Choroid plexus epithelial cell (primary cell): ENCODE results near the gene CCNDBP1.
A peak's percentile ranks its signal among the peaks of the same experiment; 100 is the strongest.

Experiments used
- DNase-seq: peaks from one replicate; pipeline ENCODE4 v3.0.0-alpha.2; 2010; ENCODE audit warnings: low read depth
- H3K4me3 ChIP-seq: 2 replicates; pipeline ENCODE4 v1.5.1; 2011; ENCODE audit warnings: low read depth, mild to moderate bottlenecking, control low read depth, low read length, moderate library complexity
- CTCF ChIP-seq: conservative IDR thresholded peaks from 2 replicates; pipeline ENCODE4 v1.5.1; 2011; ENCODE audit warnings: low read depth, mild to moderate bottlenecking, control low read depth, inconsistent platforms, low read length, moderate library complexity

The CCNDBP1 gene

DNA sequence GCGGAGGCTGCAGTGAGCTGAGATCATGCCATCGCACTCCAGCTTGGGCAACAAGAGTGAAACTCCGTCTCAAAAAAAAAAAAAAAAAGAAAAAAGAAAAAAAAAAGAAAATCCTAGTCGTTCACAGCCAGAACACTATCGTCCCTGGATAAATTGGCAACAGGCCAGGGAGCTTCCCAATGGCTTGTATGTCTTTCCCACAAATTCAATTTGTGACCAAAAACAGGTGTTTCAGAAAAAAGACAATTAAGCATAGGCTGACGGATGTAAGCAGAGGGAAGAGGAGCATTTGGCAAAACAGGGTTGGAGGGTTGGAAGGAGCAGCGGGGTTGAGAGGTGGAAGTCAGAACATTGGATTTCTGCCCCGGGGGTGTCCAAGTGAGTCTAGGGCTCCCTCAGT lies 27.1 kb downstream of the CCNDBP1 start:
- no peak for TF ChIP-seq CTCF
- no peak overlapping the region for H3K4me3 ChIP-seq
- DNase-seq, result no peak

GRCh38 chr15:43212951-43213350 lies 27.7 kb downstream of the CCNDBP1 start:
- H3K4me3 ChIP-seq, result no peak overlapping the region
- no peak for DNase-seq
- TF ChIP-seq CTCF, result no peak

DNA sequence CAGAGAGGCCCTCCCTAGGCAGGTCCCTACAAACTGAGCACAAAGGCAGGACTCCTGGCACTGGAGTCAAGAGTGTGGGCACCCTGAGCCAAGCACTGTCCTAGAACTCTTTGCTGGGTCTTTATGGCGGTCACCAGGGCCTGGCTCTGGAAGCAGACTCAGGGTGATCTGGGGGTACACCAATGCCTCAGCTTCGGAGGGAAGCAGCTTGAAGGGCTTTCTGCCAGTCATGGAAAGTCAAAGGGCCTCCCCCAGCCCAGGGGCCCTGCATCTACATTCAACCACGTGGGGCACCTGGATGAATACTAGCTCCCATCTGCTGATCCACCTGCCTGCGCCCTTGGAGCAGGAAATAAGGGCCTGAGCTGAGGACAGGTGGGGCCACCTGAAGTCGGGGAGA lies 28.3 kb downstream of the CCNDBP1 start:
- no peak for DNase-seq
- TF ChIP-seq CTCF, result no peak

GRCh38 chr15:43214169-43214568 lies 29.0 kb downstream of the CCNDBP1 start:
- TF ChIP-seq CTCF, result no peak
- no peak for DNase-seq
- no peak overlapping the region for H3K4me3 ChIP-seq

More for the DNA sequence above, 28.3 kb downstream of the CCNDBP1 start:
- H3K4me3 ChIP-seq, result no peak overlapping the region

DNA sequence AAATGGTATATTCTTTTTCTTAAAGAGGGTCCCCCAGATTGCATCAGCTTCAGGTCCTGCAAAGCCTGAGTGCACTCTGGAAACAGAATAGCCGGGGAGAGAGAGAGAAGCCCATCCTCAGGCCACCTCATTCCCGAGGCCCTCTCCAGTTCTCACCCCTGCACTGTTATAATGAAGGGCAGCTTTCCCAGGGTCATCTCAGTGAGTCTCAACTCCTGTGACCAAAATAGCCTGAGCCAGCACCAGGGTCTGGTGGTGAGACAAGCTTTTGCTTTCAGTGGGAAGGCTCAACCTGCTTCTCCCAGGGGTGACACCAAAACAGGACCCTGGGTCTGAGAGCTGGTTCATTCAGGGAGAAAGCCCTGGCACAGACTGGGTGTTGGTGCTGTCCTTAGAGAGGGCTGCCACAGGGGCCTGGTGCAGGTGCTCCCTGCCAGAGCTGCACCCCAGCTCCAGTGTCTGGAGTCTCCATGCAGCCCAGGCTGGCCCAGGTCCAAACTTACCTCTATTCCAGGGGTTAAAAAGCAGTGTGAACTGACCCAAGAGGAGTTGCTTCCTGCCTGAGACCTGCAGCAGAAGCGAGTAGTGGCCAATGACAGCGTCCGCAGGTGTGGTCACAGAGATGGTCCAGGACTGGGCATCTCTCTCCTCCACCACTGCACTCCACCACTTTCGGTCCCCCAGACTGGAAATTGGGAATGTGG lies 29.5 kb downstream of the CCNDBP1 start:
- no peak overlapping the region for H3K4me3 ChIP-seq
- TF ChIP-seq CTCF, result no peak
- DNase-seq, result no peak

DNA sequence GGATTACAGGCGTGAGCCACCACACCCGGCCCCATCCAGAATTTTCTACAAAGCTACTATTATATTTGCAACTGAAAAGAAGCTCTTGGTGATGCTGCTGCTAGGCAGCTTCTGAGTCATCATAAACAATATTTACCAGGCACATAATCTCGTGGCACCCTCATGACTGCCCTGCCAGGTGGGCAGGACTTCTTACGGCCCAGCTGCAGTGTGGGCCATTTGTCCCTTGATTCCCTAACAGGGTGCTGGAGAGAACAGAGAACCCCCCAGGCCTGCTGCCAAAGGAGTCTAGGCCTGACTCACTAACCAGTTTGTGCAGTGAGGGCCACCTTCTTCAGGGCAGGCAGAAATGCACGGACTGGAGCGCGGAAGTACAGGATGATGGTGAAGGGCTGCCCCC lies 30.8 kb downstream of the CCNDBP1 start:
- no peak for TF ChIP-seq CTCF
- no peak overlapping the region for H3K4me3 ChIP-seq
- DNase-seq, result peak; percentile 35
